Kidney (tissue), 22 donors: ENCODE data around the gene SERINC2. TPM values are rescaled to one million over a fixed set of nuclear protein-coding genes. Genes with fewer than 3 reads are reported as not detected.

Experiments used
- DNase-seq, 5 donors: peaks; one replicate each; pipeline ENCODE4 v3.0.0-alpha.2; 2013 to 2020
- FAIRE-seq: peaks from 2 replicates; lab custom pipeline; 2012; peaks lifted over from hg19 to GRCh38; lab: Jason Lieb, UNC
- H3K27ac ChIP-seq, 2 donors: one replicate each; pipeline ENCODE4 v1.7.0; 2013; ENCODE audit warnings: low read depth in 2 of 2, low read length in 2 of 2, inconsistent platforms in 1 of 2
- H3K27me3 ChIP-seq: one replicate; pipeline ENCODE4 v1.7.1; 2013; ENCODE audit warnings: low read length, inconsistent platforms; ENCODE audit not compliant: control insufficient read depth, insufficient read depth
- H3K36me3 ChIP-seq, 3 donors: one replicate each; pipeline versions ENCODE4 v1.7.0 to v1.7.1; 2013; ENCODE audit warnings: low read length in 3 of 3, control low read depth in 1 of 3, inconsistent platforms in 1 of 3; ENCODE audit not compliant: insufficient read depth in 3 of 3, control insufficient read depth in 2 of 3
- H3K4me1 ChIP-seq, 3 donors: one replicate each; pipeline versions ENCODE4 v1.7.0 to v1.7.1; 2013; ENCODE audit warnings: low read length in 3 of 3, inconsistent platforms in 1 of 3, low read depth in 1 of 3; ENCODE audit not compliant: control insufficient read depth in 2 of 3, insufficient read depth in 2 of 3
- H3K4me3 ChIP-seq, 3 donors: one replicate each; pipeline versions ENCODE4 v1.7.0 to v1.8.1; 2013; ENCODE audit warnings: low read length in 3 of 3, control low read depth in 1 of 3, inconsistent platforms in 1 of 3
- H3K9ac ChIP-seq, 3 donors: one replicate each; pipeline versions ENCODE4 v1.7.0 to v1.7.1; 2013; ENCODE audit warnings: low read length in 3 of 3, control low read depth in 1 of 3, inconsistent platforms in 1 of 3
- H3K9me3 ChIP-seq, 3 donors: one replicate each; pipeline versions ENCODE4 v1.7.0 to v1.7.1; 2013; ENCODE audit warnings: low read length in 3 of 3, control low read depth in 1 of 3, inconsistent platforms in 1 of 3; ENCODE audit not compliant: control insufficient read depth in 2 of 3, insufficient read depth in 1 of 3
- intact Hi-C: fragments of 100-400 bp; cut with DNase I; formaldehyde crosslinking; loops from one replicate; pipeline ENCODE4 v1.11.1; 2022
- long read RNA-seq, 10 donors: library from polyadenylated mRNA in 1 of 10; unstranded in 1 of 10; transcript quantifications; one replicate each; pipeline ENCODE4 v2.0.0 and lab custom pipeline, GENCODE V29; 2021 to 2026
- polyA plus RNA-seq: library from polyadenylated mRNA; stranded (reverse); fragments of 350-450 nt; fragmentation: Illumina TruSeq; extraction: RNeasy Lipid Tissue Mini Kit (QIAGEN cat#74804); gene quantifications from one replicate; pipeline ENCODE4 v1.2.3, GENCODE V29; 2014; ENCODE audit warnings: low read depth, low replicate concordance; ENCODE audit not compliant: insufficient read depth
- total RNA-seq: library from RNA; stranded (reverse); fragmentation: NEBNext Ultra II Directional; extraction: Animal tissue kit (Norgen Biotek cat#: 25700); gene quantifications from one replicate; pipeline ENCODE4 v1.2.1, GENCODE V29; 2021
- TF ChIP-seq, protein P1 (sequence below): IDR thresholded peaks from 3 replicates; pipeline ENCODE4 v1.5.1; 2012; ENCODE audit warnings: mild to moderate bottlenecking, moderate library complexity, borderline replicate concordance; ENCODE audit not compliant: insufficient read depth; ENCODE audit errors: extremely low read depth
- donor health status: control.
- donor health status: control.
- donor health status: control.
- donor health status: control.
- donor health status: control.
- donor health status: DM: yes; HTN: yes; CAD: no.
- donor health status: Normal renal cell carcinoma (clear cell type).

Gene SERINC2
- total RNA-seq (126 TPM), polyA plus RNA-seq (99.2 TPM)
- long read RNA-seq, donor 1, transcript SERINC2-201 (10 exons, 1,997 nt), result major isoform, 7 of 12 reads
- long read RNA-seq, donor 1, partial matches to known transcripts, result 5 of 12 reads
- long read RNA-seq, donor 1, other reads (novel, unspliced or antisense), result 0 of 12 reads
- long read RNA-seq, donor 2, transcript SERINC2-201 (10 exons, 1,997 nt), result major isoform, 6 of 16 reads
- long read RNA-seq, donor 2, partial matches to known transcripts, result 10 of 16 reads
- long read RNA-seq, donor 2, other reads (novel, unspliced or antisense), result 0 of 16 reads
- long read RNA-seq, donor 3, transcript SERINC2-201 (10 exons, 1,997 nt), result major isoform, 8 of 18 reads
- long read RNA-seq, donor 3, partial matches to known transcripts, result 10 of 18 reads
- long read RNA-seq, donor 3, other reads (novel, unspliced or antisense), result 0 of 18 reads
- long read RNA-seq, donor 4, transcript SERINC2-201 (10 exons, 1,997 nt), result major isoform, 25 of 25 reads
- long read RNA-seq, donor 4, partial matches to known transcripts, result 0 of 25 reads
- long read RNA-seq, donor 4, other reads (novel, unspliced or antisense), result 0 of 25 reads
- long read RNA-seq, donor 5, result 0 reads
- long read RNA-seq, donor 6, transcript SERINC2-201 (10 exons, 1,997 nt), result major isoform, 7 of 20 reads
- long read RNA-seq, donor 6, partial matches to known transcripts, result 12 of 20 reads
- long read RNA-seq, donor 6, other reads (novel, unspliced or antisense), result 0 of 20 reads
- long read RNA-seq, donor 7, transcript SERINC2-201 (10 exons, 1,997 nt), result major isoform, 89 of 161 reads
- long read RNA-seq, donor 7, partial matches to known transcripts, result 37 of 161 reads
- long read RNA-seq, donor 7, other reads (novel, unspliced or antisense), result 32 of 161 reads
- long read RNA-seq, donor 8, transcript SERINC2-201 (10 exons, 1,997 nt), result major isoform, 7 of 13 reads
- long read RNA-seq, donor 8, partial matches to known transcripts, result 6 of 13 reads
- long read RNA-seq, donor 8, other reads (novel, unspliced or antisense), result 0 of 13 reads
- long read RNA-seq, donor 9, transcript SERINC2-201 (10 exons, 1,997 nt), result major isoform, 5 of 5 reads
- long read RNA-seq, donor 9, partial matches to known transcripts, result 0 of 5 reads
- long read RNA-seq, donor 9, other reads (novel, unspliced or antisense), result 0 of 5 reads
- long read RNA-seq, donor 10, transcript SERINC2-201 (10 exons, 1,997 nt), result major isoform, 6 of 16 reads
- long read RNA-seq, donor 10, partial matches to known transcripts, result 10 of 16 reads
- long read RNA-seq, donor 10, other reads (novel, unspliced or antisense), result 0 of 16 reads

GRCh38 chr1:31412732-31413404 lies at the start of gene SERINC2:
Gene SERINC2, plus strand, starts transcription at chr1:31413213. Its CDS starts 53 bp downstream, at chr1:31413266.
- FAIRE-seq (no peak), DNase-seq (peak in 4 of 5 donors; percentile 49 to 82 (median 71))
- Histone ChIP-seq H3K9me3 (no peaks in the 10 kb centered on the region), H3K9ac (peak within 1 kb of the TSS; percentile 51 to 94 (median 86)), H3K36me3 (no peaks in the 10 kb centered on the region), H3K27ac (peak within 1 kb of the TSS; percentile 94 to 95), H3K4me3 (peak within 1 kb of the TSS; percentile 73 to 81 (median 74)), H3K4me1 (peaks cover 0 to 25% (median 25%) of the 10 kb centered on the region in 3 donors), H3K27me3 (no peaks in the 10 kb centered on the region)
- TF ChIP-seq, protein P1, sequence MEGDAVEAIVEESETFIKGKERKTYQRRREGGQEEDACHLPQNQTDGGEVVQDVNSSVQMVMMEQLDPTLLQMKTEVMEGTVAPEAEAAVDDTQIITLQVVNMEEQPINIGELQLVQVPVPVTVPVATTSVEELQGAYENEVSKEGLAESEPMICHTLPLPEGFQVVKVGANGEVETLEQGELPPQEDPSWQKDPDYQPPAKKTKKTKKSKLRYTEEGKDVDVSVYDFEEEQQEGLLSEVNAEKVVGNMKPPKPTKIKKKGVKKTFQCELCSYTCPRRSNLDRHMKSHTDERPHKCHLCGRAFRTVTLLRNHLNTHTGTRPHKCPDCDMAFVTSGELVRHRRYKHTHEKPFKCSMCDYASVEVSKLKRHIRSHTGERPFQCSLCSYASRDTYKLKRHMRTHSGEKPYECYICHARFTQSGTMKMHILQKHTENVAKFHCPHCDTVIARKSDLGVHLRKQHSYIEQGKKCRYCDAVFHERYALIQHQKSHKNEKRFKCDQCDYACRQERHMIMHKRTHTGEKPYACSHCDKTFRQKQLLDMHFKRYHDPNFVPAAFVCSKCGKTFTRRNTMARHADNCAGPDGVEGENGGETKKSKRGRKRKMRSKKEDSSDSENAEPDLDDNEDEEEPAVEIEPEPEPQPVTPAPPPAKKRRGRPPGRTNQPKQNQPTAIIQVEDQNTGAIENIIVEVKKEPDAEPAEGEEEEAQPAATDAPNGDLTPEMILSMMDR, result no peak
- intact Hi-C loops, result no loop called here

GRCh38 chr1:31364561-31365250 lies 48.3 kb upstream of the SERINC2 start:
- peak in 3 of 5 donors; percentile 69 to 88 (median 88) for DNase-seq
- peaks cover 0 to 24% (median 8%) of the 10 kb centered on the region in 3 donors for H3K36me3 ChIP-seq
- peaks cover 0 to 42% (median 37%) of the 10 kb centered on the region in 3 donors for H3K4me1 ChIP-seq
- H3K27me3 ChIP-seq, result no peaks in the 10 kb centered on the region
- H3K9me3 ChIP-seq, result no peaks in the 10 kb centered on the region
- intact Hi-C loops, result no loop called here
- peak; percentile 52 for FAIRE-seq
- H3K27ac ChIP-seq, result peak overlapping the region; percentile 89 to 93
- H3K9ac ChIP-seq, result peak overlapping the region in 2 of 3 donors; percentile 9 to 41
- TF ChIP-seq, protein P1, result no peak
- peak overlapping the region in 1 of 3 donors; percentile 5 for H3K4me3 ChIP-seq
